K562 (cell line): ENCODE results near the gene TIGIT.

ENCODE experiments used
- DDX20 ChIP-seq: fragments of 450-650 bp; IDR thresholded peaks from 2 replicates; pipeline ENCODE4 v1.6.1; 2016; ENCODE audit warnings: missing genetic modification characterization, low read depth, mild to moderate bottlenecking, missing compliant biosample characterization, moderate library complexity
- GATA2 ChIP-seq: sonication (generic); formaldehyde crosslinking; IDR thresholded peaks from 2 replicates; pipeline ENCODE4 v1.4.0; 2020; ENCODE audit warnings: mild to moderate bottlenecking, missing genetic modification reagents
- TF ChIP-seq, protein P1 (sequence below): sonication (generic); formaldehyde crosslinking; IDR thresholded peaks from 2 replicates; pipeline ENCODE4 v1.9.0; 2022; ENCODE audit warnings: mild to moderate bottlenecking, missing genetic modification reagents

DNA sequence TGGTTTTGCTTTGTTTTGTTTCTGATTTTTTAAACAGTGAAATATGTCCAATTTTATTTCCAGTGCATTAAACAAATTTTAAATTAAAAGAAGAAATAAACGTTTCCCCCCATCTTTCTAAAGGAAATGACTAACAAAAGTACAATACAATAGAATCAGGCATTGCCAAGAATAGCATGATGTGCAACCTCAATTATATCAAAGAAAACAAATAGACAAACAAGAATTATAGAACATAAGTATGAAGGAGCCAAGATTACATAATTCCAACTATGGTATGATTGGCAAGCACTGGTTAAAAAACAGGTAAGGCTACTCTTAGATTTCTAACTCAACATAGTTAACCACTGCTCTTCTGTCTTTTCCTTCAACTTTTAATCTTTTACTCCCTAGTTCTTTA lies 26.4 kb downstream of the TIGIT start:
- TF ChIP-seq, protein P1, sequence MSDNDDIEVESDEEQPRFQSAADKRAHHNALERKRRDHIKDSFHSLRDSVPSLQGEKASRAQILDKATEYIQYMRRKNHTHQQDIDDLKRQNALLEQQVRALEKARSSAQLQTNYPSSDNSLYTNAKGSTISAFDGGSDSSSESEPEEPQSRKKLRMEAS (CRISPR knock-in tag), result no peak
- TF ChIP-seq GATA2 (CRISPR knock-in tag) (no peak), DDX20 (tag) (no peak)
